ENCODE measurements around the gene TAS1R2.

- no peak for TF ChIP-seq CTCF (IDR thresholded peaks at IDR 0.05)
- no peak for TF ChIP-seq POLR2A (IDR thresholded peaks at IDR 0.05)
Observed at GRCh38 chr1:18893120-18893519, 33.7 kb upstream of the TAS1R2 start.
